Skeletal muscle cell (primary cell): Measurements from ENCODE around the gene ANTXR1.
"Not testable (repeated sequence)": the region's sequence is repeated elsewhere in the genome, so short reads cannot be mapped to it uniquely, and the experiment has no call there.

Experiments used
- DNase-seq: peaks from one replicate; pipeline ENCODE4 v3.0.0-alpha.2; 2010; ENCODE audit warnings: low read depth
- H3K4me3 ChIP-seq: 2 replicates; pipeline ENCODE4 v1.5.1; 2011; ENCODE audit warnings: low read depth, mild to moderate bottlenecking, control low read depth, low read length, moderate library complexity

ANTXR1 gene

DNA sequence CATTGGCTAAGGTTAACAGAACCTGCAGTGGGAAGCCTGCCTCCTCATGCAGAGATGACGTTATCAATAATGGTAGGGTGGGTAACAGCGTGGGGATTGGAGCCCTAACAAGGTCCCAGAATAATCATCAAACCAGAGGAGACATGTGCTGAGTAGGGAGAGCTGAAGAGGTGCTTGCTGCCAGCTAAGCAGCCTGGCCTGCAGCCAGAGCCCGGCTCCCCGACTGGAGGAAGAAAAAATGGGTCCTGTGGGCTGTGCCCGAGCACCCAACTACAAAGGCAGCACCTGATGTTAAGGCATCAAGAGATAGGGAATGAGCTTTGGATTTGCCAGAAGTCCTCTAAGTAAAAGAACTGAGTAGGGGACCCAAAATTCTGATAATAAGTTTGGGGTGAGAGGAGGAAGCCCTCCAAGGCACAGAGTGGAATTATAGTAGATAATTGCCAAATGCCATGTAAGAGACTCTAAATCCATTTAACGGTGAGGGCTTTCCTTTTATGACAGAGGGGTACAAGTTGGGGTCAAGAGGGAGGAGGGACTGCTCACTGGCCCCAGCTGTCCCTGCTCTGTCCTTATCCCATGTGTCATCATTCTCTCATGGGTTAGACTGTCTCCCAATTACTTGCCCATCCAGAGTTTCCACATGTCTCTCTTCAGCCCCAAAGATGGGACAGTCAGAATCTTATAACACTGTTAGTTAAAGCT lies 156.1 kb downstream of the ANTXR1 start:
- no peak overlapping the region for H3K4me3 ChIP-seq
- DNase-seq: no peak

DNA sequence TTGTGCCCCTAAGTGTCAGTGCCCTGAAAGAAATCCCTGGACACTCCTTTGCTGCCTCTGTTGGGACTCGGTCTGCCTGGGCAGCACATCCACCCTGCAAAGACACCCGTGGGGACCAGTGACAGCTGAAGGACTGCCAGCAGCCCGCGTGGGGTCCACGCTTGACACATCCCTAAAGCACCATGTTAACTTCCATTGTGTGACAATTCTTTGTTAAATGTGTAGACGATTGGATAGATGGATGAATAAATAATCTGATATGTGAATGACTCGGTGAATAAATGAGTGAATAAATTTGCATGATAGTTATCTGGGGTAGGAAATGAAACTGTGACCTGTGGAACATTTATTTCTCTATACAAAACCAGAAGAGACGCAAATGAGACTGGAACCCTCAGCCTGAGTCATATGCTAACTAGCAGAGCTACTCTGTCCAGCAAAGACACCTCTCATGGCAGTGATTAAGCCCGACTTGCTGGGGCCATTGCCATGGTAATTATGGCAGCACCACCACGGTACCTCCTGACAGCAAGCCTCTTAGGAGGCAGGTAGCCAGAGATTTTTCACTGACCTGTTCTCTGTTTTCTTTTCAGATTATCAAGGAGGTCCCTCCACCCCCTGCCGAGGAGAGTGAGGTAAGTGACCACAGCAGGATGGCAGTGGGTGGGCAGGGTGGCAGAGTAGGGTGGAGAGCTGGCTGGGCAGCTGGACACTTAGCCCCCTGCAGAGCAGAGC lies 156.8 kb downstream of the ANTXR1 start:
- no peak overlapping the region for H3K4me3 ChIP-seq
- no peak for DNase-seq

DNA sequence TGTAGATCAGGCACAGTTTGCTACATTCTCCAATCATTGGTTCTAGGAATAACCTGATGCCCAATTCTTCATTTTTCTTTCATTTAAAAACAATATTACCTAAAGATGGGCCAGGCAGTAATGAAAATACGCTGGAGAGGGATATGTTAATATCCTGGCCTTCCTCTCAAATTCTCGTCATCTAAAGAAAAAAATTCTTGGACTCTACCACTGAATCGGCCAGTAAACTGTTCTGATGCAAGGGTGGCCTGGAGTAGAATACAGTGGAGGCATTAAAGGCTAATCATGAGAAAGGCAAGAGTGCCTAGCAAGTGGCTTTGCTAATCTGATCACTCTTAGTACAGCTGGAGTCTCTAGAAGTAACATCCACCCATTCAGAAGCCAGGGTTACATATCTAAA lies 157.7 kb downstream of the ANTXR1 start:
- H3K4me3 ChIP-seq: no peak overlapping the region
- DNase-seq: no peak

DNA sequence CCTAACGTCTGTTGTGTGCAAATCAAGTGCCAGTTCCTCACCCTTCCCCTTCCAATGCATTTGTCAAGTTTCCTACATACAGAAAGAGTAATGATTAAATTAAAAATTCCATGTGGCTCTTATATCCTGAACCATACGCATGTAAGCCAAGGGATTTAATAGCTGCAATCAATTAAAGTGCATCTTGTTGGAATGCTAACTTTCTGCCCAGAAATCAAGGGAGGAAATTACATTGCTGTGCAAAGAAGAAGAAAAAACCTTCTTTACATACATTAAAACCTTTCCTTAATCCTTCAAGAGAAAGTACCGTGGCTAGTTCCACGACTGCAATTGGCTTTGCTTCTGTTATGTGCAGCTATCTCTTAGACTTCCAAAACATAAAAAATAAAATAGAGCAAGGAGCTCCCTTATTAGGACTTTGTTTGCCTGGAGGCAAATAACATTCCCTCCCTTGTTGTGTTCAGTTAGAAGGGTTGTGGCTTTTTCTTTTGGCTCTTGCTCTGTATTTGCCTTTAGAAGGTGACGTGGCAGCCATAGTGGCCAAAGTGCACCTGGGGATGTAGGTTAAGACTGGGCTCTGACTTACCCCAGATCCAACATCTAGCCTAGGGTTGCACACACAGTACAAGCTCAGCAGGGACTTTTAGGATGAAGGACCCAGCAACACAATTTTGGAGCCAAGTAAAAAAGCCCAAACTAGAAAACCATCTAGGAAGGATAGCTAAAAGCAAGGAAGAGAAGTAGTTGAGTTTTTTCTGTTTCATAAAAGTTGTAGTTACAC lies 158.3 kb downstream of the ANTXR1 start:
- H3K4me3 ChIP-seq: no peak overlapping the region
- DNase-seq: no peak

DNA sequence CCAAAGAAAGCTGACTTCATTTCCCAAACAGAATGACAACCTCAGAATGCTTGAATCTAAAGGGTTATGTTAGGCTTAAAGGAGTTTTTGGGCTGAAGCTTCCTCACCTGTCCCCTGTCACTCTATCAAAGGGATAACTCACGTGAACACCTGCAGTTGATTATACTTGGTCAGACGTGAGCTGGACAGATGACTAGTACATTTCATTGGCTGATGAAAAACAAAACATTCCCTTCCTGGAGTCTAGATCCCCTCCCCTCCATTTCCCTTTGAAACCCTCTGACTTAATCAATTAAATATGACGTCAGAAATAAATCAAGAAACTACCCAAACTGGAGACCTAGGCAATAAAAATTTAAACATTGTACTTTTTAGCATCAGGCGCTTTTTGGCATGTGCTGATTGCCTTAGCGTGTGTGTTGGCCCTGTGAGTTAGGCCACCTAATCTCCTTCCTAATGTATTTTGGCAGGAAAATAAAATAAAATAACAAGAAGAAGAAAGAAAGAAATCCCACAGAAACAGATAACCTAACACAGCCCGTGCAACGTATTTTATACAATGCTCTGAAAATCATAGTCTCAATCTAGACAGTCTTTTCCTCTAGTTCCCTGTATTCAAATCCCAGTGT lies 159.0 kb downstream of the ANTXR1 start:
- DNase-seq: no peak
- H3K4me3 ChIP-seq: no peak overlapping the region

DNA sequence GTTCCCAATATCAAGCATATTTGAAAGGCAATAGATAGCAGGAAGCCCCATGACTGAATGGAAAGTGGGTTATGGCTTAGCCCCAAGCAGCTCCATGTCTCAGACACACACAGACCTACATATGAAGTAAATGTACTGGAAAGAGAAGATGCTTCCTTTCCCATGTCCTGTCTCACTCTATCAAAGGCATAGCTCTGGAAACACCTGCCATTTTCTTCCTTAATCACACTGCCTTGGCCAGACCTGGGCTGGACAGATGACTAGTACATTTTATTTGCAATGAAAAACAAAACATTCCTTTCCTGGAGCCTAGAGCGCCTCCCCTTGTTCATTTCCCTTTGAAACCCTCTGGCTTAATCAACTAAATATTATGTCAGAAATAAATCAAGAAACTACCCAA lies 160.7 kb downstream of the ANTXR1 start:
- DNase-seq: no peak
- no peak overlapping the region for H3K4me3 ChIP-seq

DNA sequence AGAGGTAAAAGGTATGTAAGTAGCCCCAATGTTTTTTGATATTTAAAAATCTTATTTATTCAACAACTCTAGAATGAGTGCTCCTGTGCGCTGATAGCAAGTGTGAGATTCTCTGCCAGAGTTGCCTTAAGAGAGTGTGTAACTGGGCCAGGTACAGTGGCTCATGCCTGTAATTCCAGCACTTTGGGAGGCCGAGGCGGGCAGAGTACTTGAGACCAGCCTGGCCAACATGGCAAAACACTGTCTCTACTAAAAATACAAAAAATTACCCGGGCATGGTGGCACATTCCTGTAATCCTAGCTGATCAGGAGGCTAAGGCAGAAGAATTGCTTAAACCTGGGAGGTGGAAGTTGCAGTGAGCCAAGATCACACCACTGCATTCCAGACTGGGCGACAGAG lies 161.2 kb downstream of the ANTXR1 start:
- DNase-seq, H3K4me3 ChIP-seq: not testable (repeated sequence)

DNA sequence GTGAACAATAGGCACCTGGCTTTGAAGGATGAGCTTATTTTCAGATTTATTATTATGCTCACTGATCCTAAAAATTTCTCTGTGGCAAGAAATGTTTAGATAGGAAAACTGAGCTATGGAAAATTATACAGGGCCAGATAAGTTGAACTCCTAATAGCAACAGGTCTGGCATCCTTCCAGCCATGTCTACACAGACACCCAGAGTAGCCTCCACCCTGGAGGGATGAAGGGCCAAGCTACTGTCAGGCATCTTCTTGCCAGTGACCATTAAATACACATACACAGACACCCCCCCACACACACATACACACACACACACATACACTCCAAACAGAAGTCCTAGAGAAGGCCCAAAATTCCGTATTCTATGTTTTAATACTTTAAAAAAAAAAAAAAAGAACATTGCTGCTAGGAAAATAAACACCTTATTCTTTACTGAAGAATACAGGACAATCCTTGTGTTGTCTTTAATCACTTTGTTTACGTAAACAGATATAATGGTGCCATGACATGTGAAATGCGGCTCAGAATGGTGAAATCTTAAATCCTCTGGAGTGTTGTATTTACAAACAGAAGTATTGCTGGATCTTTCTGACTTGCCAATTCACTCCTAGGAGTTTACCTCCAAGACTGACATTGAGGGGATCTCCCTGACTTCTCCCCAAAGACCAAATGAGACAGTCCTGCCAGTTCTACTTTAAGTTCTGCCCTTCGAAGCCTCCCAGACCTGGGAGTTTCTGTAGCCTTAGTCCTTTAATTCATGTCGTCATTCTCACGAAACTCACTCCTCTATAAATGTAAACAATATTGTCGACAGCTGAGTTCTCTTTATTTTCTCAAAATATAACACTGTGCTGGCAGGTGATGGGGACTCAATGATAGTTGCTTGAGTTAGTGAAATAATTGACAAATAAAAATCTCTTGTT lies 163.1 kb downstream of the ANTXR1 start:
- DNase-seq: no peak
- H3K4me3 ChIP-seq: no peak overlapping the region

DNA sequence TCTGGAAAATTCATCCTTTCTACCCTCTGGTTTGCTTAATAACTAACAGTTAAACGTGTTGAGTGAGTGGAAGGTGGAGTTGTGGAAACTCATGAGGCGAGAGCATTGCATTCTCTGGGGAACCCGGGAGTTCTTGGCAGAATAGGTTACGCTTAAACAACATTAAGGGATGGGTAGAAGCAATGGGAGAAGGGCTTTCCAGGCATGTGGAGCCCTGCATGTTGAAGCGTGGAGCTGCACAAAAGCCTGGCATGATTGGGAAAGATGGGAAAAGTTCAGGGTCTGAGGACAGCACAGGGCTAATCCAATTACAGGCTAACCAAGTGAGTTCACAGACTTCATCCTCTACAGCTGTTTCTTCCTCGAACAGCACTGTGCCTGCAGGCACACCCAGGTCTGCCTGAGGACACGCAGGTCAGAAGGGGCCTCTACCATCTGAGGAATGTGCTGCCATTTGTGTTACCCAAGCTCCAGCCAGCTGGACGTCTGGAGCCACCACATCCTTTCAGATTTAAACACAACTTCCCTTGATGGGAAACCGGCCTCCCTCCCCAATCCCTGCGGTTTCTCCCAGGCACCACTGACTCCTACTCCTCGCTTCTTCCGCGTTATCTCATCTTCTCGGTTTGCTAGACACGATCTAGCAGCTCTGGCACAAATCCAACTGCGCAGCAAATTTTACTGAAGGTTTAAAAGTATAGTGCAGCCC lies 164.2 kb downstream of the ANTXR1 start:
- DNase-seq: peak; percentile 92
- peak overlapping the region; percentile 2 for H3K4me3 ChIP-seq

DNA sequence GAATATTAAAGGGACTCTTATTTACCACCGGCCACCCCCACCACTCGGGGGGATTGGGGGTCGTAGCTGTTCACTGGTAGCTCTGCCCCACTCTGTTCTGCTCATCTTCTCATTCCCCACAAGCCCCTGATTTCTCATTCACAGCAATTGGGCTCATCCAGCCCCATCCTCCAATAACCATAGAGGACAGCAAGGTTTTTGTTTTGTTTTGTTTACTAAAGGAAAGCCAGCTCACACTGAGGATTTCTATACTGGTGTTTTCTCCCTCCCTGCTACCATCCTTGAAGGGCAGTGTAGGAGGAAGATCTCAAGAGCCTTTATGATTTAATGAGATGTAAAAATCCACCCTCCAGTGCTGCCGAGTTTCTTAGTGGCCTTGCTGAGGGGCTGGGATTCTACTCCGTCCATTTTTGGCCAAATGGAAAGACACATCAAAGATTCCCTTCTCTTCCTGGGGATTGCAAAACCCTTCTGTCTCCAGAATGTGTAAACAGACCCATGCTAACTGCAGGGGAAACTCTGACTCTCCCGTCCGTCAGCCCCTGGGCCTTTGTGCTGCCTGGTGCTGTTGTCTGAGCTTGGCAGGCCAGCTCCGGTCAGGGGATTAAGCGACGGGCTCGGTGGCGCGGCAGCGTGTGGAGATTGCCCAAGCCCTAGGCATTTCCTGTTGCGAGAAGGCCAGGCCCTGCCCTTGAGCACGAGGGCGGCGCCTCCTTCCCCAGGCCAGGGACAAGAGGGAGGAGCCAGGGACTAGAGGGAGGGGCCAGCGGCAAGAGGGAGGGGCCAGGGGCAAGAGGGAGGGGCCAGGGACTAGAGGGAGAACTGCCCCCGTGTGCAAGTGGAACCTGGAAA lies 165.0 kb downstream of the ANTXR1 start:
- peak; percentile 80 for DNase-seq
- H3K4me3 ChIP-seq: peak overlapping the region; percentile 2

DNA sequence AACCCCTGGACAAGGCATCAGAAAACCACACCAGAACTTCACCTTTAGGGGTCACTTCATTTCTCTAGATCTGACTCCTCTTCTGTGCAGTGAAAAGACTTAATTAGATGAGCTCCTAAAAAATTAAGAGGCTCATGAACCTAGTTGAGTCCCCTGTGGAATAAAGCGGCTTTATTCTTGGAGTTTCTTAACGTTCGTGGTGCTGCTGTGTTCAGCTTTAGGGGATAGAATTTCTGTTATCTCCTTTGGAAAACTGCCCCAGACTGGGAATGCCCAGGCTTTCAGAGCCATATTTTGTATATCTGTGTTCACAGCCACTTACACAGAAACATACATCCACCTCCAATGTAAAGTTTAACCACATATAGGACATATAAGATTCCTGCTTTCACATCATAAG lies 165.8 kb downstream of the ANTXR1 start:
- DNase-seq: no peak
- no peak overlapping the region for H3K4me3 ChIP-seq

DNA sequence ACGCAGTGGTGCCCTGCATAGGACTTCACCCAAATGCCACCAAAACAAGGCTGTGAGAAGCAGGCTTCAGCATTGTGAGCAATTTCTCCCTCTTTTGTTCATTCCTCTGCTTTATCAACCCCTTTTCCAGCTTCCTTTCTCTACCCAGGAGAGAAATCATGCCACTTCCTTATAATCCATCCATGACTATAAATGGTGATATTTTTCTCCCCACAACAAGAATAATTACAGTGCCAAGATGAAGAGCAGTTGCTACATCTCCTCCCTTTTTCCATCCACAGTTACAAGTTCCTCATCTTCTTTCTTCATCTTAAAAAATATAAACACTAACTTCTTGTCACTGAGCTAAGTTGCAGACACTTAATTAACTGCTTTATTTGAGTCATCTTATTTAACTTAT lies 167.2 kb downstream of the ANTXR1 start:
- DNase-seq: no peak
- H3K4me3 ChIP-seq: no peak overlapping the region

DNA sequence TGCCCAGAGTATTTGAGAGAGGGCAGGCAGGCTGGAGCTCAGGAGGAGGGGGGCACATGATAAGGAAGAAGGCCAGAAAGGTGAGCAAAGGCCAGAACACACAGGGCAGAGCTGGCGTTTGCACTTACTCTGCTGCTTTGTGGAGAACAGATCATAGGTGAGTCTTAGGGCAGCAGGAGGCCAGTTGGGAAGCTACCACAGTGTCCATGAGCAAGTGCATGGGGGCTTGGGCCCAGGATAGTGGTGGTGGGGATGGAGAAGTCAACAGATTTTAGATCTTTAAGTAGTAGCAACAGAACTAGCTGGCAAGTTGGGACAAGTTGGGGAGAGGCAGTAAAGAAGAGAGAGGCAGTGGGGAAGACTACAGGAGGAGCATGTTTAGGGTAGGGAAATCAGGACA lies 168.0 kb downstream of the ANTXR1 start:
- DNase-seq: no peak
- H3K4me3 ChIP-seq: no peak overlapping the region

DNA sequence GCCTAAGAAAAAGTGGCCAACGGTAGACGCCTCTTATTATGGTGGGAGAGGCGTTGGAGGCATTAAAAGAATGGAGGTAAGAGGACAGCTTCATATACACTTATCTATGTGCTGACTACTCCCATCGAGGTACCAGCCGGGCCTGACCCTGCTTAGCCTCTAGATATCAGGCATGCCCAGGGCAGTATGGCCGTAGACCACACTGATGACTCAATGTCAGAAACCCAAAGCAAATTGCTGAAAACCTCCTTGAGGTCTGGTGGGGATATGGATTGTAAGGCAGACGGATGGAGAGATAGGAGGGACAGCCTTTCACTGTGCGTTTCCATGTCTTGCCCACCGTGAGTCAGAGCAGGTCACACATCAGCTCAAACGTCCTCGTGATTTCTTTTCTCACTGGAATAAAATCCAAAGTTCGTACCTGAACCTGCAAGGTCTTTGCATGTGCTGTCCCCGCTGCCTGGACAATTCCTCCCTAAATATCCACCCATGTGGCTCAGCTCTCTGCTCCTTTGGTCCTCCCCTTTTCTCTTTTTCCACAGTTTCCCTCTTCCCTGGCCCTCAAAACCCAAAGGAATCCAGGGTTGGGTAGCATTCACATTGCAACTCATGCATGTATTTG lies 168.9 kb downstream of the ANTXR1 start:
- DNase-seq: no peak
- no peak overlapping the region for H3K4me3 ChIP-seq

DNA sequence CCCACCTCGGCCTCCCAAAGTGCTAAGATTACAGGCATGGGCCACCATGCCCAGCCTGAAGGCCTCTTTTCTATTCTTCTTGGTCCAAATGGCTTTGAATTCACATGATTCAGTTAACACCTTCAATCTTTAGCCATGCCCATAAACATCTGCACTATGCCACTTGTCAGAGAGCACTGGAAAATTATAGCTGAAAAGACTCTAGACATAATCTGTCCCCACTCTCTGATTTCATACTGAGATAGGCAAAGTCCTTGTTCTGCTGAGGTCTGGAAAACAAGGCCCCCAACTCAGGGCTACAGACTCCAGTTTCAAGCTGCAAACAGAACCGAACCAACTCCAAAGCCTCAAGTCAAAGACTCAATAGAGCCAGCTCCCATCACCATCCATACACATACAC lies 170.7 kb downstream of the ANTXR1 start:
- no peak overlapping the region for H3K4me3 ChIP-seq
- DNase-seq: no peak

DNA sequence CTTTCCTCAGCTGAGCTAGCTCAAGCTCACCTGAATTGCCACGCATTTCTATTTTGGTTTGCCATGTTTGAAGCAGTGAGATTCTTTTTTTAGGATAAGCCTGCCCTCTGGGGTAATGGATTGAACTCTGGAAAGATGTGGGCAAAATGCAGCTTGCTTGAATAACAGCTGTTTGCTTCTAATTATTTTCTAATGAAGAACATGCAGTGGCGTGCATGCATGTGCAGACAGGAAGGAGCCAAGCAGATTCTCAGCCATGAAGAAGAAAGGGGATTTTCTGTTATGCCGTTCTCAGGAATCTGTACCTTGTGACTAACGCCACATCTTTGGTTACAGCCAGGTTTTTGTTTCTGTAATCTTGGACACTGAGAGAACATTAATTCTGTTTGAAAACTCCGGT lies 171.2 kb downstream of the ANTXR1 start:
- DNase-seq: no peak
- H3K4me3 ChIP-seq: no peak overlapping the region

DNA sequence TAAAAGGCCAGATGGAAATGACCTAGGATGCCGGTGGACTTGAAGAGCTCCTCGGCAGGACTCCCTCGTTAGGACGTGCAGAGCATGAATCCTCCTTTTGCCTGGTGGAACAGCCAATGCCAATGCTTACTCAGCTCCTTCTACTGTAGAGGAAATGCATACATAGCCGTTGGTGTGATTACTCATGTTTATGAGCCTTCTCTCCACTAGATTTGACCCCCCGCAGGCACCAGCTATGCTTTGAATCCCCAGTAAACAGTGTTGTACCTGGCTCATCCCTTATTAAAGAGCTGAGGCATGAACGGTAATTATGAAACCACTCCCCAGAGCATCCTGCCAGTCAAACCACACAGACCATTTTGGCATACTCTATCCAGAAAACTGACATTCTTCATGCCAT lies 172.8 kb downstream of the ANTXR1 start:
- no peak overlapping the region for H3K4me3 ChIP-seq
- no peak for DNase-seq
